GM18498 (cell line): Measurements from ENCODE around the gene ASTN1.

Source experiments
- ATAC-seq: cut with Tn5 transposase; IDR thresholded peaks from one replicate; pipeline ENCODE4 v1.9.1; 2021; ENCODE audit warnings: mild to moderate bottlenecking, moderate library complexity; ENCODE audit not compliant: unreplicated experiment

Gene ASTN1

GRCh38 chr1:176884911-176885310 is 279.6 kb downstream of the ASTN1 start:
- no peak for ATAC-seq

DNA sequence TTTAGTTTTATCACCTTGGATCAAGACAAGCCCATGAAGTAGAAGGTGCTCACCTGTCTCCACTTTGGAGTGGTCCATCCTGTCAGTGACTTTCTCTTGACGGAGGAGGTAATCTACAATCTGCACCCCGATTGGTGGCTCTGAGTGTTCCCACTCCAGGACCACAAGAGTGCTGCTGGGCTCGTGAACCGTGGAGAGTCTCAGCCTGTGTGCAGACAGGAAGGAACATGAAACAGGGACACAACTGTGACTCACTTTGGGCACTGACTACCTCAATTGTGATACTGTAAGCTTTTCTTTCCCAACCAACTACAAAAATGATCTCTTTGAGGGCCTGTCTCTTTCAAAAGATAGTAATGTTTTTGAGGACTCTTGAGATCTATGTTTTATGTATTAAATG is 280.2 kb downstream of the ASTN1 start:
- no peak for ATAC-seq

GRCh38 chr1:176880955-176881595 is 283.4 kb downstream of the ASTN1 start:
- ATAC-seq: no peak

DNA sequence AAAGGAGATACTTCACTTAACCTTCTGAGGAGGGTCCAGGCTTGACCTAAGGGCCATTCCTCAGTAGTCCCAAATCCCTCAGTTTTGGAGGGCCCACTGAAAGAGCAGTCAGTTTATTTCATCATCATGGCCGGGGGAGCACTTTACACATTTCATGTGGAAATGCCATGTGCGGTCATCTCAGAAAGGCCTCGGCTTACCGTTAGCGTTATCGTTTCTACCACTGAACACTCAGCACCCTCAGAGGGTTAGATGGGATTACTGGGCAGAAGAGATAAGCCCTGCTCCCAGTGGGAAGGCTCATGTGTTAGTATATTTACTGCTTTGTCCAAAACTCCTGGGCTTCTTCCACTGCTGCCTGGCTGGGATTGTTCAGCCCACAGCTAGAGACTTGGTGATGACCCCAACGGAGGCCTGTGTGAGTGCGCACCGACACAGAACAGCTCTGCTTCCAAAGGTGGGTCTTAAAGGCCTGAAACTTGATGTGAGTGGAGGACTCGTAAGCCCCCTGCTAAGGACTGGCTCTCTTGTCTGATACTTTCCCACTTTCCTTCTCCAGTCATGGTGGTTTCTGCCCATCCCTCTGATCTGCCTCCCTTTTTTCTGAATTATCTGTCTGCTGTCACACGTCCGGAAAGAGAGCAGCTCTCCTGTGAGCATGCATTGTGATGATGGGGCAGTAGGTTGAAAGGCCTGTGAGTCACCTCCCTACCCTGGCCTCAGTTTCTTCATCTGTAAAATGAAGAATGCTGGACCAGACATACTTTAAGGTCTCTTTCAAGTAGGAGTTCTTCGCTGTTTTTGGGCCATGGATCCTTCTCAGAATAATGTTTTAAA is 284.5 kb downstream of the ASTN1 start:
- ATAC-seq: no peak

- no peak for ATAC-seq
Measured at GRCh38 chr1:176878750-176879536, 285.6 kb downstream of the ASTN1 start.

- ATAC-seq: no peak
Measured at GRCh38 chr1:176877557-176877956, 287.0 kb downstream of the ASTN1 start.

- ATAC-seq: no peak
Measured at GRCh38 chr1:176876966-176877515, 287.5 kb downstream of the ASTN1 start.

DNA sequence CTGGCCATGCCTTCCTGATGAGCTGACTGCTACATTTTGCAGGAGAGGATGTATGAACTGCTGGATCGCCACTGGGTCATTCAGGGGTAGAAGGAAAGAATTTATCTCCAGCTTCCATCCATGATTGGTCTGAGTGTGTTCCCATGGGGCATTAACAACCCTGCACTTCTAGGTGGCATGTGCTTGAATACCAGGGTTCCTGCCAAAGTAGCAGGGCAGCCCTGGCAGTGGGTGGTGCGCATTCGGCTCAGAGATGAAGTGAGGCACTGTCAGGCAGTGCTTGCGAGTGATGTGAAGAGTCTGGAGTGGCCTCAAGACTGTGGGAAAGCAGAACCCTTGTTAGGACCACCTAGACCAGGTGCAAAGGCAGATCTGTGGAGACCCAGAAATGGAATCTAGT is 294.9 kb downstream of the ASTN1 start:
- ATAC-seq: no peak

DNA sequence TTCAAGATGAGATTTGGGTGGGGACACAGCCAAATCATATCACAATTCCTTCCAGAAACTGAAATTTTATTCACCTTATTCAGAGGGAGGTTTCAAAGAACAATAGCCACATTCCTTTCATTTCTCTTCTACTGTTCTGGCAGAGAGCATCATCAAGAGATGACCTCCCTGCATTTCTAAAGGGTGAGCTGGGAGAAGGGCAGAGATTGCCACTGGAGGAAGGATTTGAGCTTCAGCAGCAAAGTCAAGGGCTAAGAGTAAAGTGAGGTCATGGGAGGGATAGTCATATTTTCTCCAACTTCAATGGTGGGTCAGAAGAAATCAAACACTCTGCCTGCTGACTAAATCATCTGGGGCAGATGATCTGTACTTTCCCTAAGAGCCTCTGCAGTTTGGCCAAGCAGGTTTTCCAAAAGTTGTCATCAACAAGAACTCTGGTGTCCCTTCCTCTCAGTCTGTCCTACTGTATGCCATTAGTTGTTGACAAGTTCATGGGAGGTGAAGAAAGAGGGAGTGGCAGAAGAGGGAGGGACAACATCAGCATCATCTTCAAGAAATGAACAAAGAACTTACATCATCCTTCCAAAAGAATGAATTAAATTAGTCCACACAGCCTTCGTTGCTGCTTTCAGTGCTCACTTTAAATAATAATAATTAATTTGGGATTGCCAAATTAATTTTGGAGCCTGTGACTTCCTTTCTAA is 298.3 kb downstream of the ASTN1 start:
- no peak for ATAC-seq

- ATAC-seq: no peak
Measured at GRCh38 chr1:176864211-176864610, 300.3 kb downstream of the ASTN1 start.

- ATAC-seq: no peak
Measured at GRCh38 chr1:176863613-176864012, 300.9 kb downstream of the ASTN1 start.

DNA sequence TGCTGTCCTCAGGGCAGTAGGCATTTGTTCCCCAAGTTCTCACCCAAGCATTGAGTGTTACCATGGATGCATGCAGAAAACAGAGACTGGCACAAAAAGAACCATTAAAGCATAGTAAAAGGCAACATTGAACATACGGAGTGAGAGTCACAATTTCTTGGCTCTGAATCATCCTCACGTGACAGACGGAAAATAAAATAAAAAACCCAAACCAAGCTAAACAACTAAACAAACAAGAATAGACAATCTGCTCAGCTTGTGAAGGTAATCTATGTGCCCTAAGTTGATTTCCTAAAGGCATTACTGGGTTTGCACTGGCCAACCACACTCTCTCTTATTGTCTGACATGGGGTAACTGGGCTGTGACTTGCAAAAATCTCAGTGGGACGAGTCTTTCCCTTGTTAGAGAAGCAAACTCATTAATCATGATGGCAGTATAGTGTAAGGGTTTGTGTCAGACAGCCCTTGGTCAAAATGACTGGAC is 306.0 kb downstream of the ASTN1 start:
- no peak for ATAC-seq

- ATAC-seq: no peak
Measured at GRCh38 chr1:176857632-176858031, 306.9 kb downstream of the ASTN1 start.

DNA sequence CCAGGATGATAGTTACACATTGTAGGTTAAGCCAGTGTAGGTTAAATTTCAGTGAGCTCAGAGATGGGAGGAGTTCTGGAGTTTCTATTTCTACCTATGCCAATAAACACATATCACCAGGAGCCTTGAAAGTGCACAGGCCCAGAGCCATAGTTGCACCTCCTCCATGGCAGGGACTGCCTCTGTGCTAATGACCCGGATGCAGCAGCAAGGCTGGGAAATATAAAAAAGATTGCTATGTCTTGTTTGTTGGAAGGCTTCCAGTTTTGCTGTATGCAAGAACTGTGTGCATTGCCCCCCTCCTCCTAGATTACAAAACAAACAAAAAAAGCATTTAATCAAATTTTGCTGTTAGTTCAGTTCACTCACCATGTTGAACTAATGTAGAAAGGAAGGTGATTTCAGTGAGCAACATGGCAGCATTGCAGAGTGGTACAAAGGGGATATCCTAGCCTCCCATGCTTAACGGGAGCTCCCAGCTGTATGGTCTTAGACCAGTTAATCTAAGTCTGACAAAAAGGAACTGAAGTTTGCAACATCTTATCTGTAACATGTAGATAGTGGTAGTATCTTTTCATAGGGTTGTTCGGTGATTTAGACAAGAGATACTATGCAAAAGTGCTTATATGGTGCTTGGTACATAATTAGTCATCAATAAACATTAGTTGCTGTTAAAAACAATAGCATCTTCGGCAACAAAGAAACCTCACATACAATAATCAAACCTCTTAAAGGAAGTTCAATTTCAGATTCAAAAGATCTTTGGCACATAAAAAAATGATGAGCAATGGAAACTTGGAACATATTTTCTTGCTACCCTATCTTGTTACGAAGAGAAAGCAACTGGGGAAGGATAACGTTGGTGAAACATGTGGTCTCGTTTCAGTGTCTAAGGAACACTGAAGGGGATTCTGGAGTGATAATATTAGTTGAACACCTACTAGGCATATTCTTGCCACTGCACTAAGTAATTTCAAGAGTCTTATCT is 309.5 kb downstream of the ASTN1 start:
- no peak for ATAC-seq

DNA sequence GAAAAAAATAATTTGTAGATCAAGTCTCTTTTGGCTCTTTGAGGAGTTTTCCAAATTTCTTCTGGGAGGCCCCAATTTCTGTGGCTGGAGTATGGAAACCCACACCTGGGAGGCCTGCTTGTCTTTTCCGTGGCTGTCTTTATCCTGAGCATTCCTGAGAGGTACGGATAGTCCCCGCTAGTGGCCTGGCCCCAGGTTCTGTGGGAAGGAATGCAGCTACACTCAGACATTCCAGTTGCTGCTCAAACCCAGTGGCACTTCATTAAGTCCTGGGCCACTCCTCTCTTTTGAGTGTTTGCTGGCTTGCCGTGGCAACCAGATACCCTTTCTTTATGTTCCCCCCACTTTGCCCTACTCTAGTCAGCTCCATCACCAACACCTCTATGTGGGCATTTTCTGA is 310.4 kb downstream of the ASTN1 start:
- no peak for ATAC-seq

DNA sequence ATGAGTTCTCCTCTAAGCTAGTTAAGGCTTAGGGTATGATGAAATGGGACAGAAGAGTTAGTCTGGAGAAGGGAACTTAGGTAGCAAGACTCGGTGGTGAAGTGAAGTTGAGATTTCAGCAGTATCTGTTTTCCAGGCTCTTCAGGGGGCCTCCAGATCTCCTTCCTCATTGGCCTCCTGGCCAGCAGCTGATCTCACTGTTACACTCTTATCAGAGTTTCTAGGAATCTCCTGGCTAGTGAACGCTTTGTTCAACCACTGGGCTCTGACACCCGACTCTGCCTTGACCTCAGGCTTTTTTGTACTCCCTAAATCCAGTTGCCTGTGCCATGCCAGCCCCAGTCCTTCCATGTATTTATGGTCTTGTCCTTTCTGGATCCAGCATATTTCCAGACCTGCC is 311.0 kb downstream of the ASTN1 start:
- ATAC-seq: no peak

DNA sequence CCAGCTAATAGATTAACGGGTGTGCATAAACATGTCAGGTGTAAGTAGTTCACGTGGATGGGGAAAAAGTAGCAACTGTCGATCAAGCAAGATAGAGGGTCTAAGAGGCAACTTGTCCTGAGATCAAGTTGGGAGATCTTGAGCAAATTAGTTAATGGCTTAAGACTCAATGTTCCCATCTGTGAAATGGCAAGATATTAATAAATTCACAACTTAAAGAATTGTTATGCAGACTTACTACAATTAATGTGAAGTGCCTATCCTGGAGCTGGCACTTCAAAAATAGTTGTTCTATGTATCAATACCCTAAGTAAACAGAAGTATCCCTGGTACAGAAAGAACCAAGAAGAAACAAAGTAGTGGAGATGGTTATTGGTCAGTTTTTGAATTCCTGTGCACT is 312.4 kb downstream of the ASTN1 start:
- ATAC-seq: no peak

DNA sequence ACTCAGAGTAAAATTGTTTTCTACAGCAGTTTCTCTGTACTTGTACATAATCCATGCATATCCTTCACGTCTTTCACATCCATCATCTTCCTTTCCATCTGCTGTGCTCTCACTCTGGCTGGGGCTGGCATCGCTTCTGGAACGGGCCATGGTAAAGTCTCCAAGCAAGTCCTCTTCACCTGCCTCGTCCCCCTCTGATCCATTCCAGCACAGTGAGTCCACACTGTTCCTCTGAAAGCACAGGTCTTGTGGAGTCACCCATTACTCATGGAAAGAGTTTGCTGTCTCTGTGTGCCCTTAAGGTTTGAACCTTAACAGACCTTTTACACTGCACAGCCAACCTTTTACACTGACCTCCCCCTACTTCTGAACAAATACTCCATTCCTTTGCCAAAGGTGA is 313.6 kb downstream of the ASTN1 start:
- ATAC-seq: no peak

GRCh38 chr1:176849281-176849680 is 315.2 kb downstream of the ASTN1 start:
- no peak for ATAC-seq
